CD4-positive, alpha-beta T cell treated with Interleukin-2 at 100 ng/mL for 4 hours (primary cell): ENCODE results near the gene ART4.

Experiments used
- DNase-seq: peaks from one replicate; pipeline ENCODE4 v3.0.0-alpha.2; 2020; ENCODE audit warnings: low spot score

Gene ART4

GRCh38 chr12:14850929-14851663 is 7.8 kb upstream of the ART4 start:
- DNase-seq, result no peak

- no peak for DNase-seq
Observed at GRCh38 chr12:14849661-14850060, 6.3 kb upstream of the ART4 start.

DNA sequence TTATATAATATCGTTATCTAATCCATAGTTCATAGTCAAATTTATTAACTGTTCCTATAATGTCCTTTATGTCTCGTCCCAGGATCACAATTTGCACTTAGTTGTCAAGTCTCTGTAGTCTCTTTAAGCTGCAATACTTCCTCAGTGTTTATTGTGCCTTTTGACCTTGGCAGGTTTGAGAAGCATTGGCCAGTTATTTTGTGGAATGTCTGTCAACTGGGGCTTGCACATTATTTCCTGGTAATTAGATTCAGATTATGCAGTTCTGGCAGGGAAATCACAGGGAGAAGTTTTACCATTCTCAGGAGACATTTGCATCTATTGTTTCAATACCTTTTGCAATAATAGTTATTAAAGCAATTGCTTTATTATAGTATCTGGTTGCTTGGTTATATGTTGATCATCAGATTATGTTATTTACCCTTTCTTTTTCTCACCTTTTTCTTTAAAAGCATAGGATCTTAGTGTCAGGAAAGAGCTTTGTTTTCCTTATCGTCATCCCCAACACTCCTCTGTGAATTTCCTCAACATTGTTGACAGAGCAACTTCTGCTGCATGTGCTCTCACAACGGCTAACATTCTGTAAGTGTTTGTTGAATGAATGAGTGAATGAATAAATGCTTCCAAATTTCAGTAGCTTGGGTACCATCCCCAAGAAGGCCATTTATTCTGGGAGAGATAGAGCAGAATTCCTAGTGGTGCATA is 3.7 kb upstream of the ART4 start:
- no peak for DNase-seq

- no peak for DNase-seq
Observed at GRCh38 chr12:14846042-14846587, 2.8 kb upstream of the ART4 start.

DNA sequence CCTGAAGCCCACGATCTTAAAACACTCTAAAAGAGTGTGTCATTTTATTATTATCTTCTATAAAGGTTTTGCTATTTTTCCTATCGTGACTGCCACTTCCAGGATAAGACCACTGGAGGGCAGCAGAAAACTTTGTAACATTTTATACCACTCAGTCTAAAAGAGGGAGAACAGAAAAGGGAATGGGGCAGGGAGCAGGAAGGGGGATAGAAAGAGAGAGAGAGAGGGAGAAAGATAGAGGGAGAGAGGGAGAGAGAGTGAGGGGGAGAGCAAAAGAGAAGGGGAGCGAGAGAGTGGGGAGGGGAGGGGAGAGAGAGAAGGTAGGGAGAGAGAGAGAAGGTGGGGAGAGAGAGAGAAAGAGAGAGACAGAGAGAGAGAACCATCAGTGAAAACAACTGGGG is 2.0 kb upstream of the ART4 start:
- peak; percentile 74 for DNase-seq

DNA sequence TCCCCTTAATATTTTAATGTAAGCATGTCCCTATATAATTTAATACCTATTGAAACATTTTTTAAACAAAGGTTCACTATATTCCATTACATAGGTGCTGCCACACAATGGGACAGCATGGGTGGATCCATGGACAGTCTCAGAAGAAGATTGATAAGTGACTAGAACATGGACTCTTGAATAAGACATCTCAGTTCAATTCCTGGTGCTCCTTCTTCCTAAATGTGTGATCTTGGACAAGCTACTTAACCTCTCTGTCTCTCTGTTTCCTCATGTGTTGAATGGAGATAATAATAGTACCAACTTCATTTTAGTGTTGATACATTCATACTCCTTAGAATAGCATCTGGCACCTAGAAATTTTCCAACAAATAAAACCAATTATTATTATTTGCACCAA is 1.1 kb upstream of the ART4 start:
- DNase-seq, result no peak

GRCh38 chr12:14842315-14842714 is 1.0 kb downstream of the ART4 start:
- DNase-seq, result no peak

DNA sequence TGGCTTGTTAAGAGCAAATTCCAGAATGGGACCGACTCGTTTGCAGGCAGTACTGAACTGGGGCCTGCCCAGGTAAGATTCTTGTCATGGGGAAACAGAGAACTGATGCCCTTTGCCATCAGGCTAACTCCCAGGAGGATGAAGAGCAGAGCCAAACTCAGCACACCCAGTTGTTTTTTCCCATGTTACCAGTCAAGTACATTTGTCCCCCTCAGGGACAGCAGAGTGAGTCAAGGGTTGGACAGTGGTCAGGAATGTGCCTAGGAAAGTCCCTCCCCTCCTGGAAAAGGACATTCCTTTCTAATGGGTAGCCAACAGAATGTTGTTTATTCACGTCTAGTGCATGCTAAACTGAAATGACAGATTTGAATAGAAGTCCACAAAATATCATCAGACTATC is 1.6 kb downstream of the ART4 start:
- DNase-seq, result no peak

DNA sequence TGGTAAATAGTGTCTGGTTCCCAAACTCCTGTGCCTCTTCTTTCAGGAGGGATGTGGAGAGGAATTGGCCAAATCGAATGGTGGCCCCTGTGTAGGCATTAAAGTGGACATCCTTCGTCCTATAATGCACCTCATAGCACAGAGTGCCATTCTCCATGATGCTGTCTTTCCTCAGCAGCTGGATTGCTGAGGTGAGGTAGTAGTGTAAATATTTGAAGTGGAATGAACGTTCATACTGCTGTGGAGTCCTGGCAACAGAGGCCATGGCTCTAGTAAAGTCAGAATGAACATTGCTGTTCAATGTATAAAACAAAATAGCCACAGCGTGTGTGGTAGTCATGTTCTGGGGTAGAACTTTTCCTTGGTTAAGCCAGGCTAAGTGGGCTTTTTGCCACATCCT is 2.7 kb downstream of the ART4 start:
- DNase-seq, result no peak

GRCh38 chr12:14839262-14839661 is 4.1 kb downstream of the ART4 start:
- no peak for DNase-seq

DNA sequence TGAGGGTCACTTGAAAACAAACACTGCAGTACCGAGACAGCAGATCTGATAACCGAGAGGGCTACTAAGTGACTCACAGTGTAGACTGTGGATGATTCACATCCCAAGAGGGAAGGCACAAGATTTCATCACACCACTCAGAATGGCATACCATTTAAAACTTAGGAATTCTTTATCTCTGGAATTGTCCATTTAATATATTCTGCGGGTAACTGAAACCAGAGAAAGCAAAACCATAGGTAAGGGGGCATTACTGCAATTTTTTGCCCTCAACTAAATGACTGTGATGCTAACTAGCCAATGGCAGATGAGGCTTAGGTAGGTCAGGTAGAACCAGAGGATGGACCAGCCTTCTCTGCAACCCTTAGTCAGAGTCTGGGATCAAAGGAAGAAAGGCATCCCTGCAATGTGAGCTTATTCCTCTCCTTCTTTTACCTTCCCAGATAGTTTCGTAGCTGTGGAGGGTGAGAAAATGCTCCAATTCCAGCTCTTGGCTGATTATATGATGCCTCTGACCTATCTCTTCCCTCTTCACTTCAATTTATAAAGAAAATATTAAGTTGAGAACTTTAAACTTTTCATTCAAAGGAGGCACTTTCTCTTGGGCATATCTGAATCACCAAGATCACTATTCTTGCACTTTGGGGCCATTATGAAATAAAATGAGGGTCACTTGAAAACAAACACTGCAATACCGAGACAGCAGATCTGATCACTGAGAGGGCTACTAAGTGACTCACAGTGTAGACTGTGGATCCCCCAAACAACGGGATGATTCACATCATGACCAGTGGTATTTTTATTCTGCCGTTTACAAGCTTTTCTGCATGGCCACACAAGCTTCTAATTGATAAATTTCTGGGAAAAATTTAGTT is 6.8 kb downstream of the ART4 start:
- no peak for DNase-seq

GRCh38 chr12:14834509-14834908 is 8.8 kb downstream of the ART4 start:
- DNase-seq, result no peak

- DNase-seq, result no peak
Observed at GRCh38 chr12:14833952-14834351, 9.4 kb downstream of the ART4 start.

GRCh38 chr12:14833336-14833735 is 10.0 kb downstream of the ART4 start:
- no peak for DNase-seq

- no peak for DNase-seq
Observed at GRCh38 chr12:14828892-14829291, 14.4 kb downstream of the ART4 start.

DNA sequence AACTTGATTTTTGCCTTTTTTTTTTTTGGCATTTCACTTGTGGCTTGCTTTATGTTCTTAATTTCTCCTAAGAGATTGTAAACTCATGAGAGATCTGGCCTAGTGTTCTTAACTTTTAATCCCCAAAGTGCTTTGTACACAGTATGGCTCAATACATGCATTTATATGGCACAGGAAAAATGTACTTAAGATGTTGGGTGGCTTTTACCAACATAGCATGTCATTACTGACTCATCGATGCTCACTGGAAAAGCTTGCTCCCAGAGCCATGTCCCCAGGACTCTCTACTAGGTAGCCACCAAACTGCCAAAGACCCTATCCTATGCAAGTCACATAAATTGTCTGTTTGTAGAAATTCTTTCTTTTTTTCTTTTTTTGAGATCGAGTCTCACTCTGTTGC is 16.3 kb downstream of the ART4 start:
- DNase-seq, result no peak

DNA sequence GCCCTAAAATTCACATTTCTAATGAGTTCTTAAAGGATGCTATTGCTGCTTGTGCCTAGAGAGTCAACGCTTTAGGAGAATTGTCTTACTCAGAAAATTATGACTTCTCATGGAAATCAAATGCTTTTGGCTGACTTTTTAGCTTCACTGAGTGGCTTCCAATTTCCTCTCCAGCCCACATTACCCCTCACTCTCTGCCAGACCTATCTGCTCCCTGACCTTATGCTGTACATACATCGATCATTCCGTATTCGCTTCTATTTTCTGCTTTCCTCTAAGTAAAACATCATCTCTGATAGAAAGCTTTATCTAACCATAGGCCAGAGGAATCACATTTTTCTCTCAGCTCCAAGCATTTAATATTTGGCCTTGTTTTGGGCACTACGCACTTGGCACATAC is 16.8 kb downstream of the ART4 start:
- no peak for DNase-seq

DNA sequence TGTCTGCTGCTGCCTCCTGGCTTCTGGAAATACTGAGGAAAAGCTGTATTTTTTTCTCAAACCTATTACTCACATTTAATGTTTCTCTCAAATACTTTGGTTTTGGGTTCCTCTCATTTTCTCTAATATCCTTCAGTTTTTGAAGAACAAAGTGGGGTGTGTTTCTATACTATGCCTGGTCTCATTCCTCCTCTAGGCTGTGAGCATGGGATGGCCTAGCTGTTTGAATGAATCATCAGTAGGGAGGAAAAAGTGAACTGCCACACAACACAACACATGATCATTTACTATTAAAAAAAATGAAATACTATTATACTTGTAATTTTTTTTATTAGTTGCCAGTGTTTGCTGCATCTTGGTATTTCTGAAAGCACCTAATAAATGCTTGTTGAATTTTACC is 18.1 kb downstream of the ART4 start:
- DNase-seq, result no peak

DNA sequence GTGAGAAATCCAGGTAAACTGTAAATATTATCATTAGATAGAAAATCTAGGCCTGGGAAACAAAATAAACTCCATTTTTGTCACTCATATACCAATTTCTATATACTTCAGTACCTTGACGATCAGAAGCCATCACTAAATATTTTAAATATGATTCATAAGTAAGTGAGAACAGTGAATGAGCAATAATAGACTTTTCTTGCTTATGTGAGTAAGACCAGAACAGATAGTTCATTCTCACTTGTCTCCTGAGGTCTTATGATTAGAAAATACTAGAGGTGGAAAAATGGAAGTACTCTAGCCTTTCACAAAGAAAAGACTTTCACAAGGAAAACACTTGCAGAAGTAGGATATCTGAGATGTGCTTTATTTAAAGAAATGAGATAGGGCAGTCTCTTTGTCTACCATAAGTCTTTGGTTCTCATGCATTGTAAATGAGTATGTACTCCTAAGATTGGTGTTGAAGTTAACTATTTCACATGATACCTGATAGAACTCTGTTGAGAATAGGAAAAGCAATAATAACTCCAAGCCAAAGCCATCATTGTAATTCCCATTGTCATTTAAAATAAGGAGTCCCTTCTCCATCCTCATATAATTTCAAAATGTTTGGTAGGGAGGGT is 19.2 kb downstream of the ART4 start:
- no peak for DNase-seq

- no peak for DNase-seq
Observed at GRCh38 chr12:14814014-14814413, 29.3 kb downstream of the ART4 start, which contains the start of gene SMCO3. TSS of gene SMCO3 (minus strand) at chr12:14814182. CDS start at chr12:14806680, 7,502 bp downstream.

DNA sequence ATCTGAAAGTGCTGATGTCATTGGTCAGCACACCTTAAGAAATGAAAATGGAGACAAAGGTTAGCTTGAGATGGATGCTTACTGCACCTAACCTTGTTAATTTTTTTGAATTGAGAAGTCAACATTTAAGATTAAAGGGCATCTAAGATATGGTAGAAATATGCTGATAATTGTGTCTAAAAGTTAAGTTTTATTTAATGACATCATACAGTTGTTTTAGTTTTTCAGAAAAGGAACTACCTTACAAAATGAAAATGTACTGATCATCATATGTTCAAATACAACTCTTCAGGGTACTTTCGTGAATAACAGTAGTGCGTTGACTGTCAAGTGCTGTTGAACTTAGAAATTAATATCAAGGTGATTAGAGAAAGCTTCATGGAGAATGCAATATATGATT is 31.8 kb downstream of the ART4 start:
- DNase-seq, result no peak

GRCh38 chr12:14810953-14811483 is 32.3 kb downstream of the ART4 start:
- no peak for DNase-seq
